ENCODE results near the gene UBE3D. TPM values are rescaled to one million over a fixed set of nuclear protein-coding genes. Genes with fewer than 3 reads are reported as not detected.

UBE3D gene
- total and polyA plus RNA-seq, 2 of the 4 experiments (the other 2 are of a cell fraction) = 3.2 to 6.3 TPM

DNA sequence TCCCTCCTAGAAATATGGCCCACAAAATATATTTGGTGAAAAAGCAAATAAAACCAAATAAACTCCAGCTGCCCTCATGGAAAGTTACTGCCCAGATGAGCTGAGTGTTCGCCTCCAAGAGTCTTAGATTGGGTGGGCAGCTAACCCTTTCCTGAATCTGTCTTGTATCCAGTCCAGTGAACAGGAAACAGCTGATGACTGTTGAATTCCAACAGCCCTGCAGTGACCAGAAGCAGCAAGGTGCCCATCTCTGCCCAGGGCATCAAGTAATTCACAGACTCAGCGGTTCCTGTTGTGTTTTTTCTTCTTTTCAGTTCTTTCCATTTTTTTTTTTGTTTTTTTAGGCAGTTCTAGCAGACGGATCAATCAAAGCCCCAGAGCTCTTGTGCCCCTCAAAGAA, 199.2 kb downstream of the UBE3D start:
- Histone ChIP-seq H4K20me1 (ENCODE audit: insufficient read depth, low read length) (no peaks in the 10 kb centered on the region), H3K4me1 (ENCODE audit: control insufficient read depth, insufficient read depth, low read length) (peaks cover 2% of the 10 kb centered on the region; the same call in 1 of the 2 replicates), H4K8ac (ENCODE audit: low read depth in 2 of 2, low read length in 2 of 2) (no peak overlapping the region), H3K9me1 (ENCODE audit: insufficient read depth, low read length) (no peaks in the 10 kb centered on the region), H3K23ac (ENCODE audit: low read depth, low read length) (no peak overlapping the region), H2BK5ac (ENCODE audit: low read depth, low read length, poor library complexity, severe bottlenecking) (no peak overlapping the region), H3K56ac (ENCODE audit: extremely low read depth, insufficient read depth, low read length) (no peak overlapping the region), H3K14ac (replicated peaks; ENCODE audit: low read depth, low read length) (no peak overlapping the region), H2BK15ac (ENCODE audit: low read depth, low read length) (no peak overlapping the region), H2AK9ac (replicated peaks; ENCODE audit: low read depth, low read length, poor library complexity) (no peak overlapping the region), H4K5ac (ENCODE audit: low read depth, low read length) (no peak overlapping the region), H2BK120ac (ENCODE audit: low read depth, low read length) (no peak overlapping the region), H3K18ac (ENCODE audit: low read depth, low read length) (no peak overlapping the region), H3K4me2 (ENCODE audit: low read depth, low read length) (no peak overlapping the region), H3K36me3 (ENCODE audit: control insufficient read depth, insufficient read depth, low read length) (no peaks in the 10 kb centered on the region), H2AFZ (replicated peaks; ENCODE audit: low read length, poor library complexity) (no peak overlapping the region), H2AK5ac (ENCODE audit: low read depth, low read length) (no peak overlapping the region), H4K91ac (ENCODE audit: insufficient read depth, low read depth, low read length) (no peak overlapping the region), H3K4ac (ENCODE audit: low read depth, low read length) (no peak overlapping the region), H3K79me1 (ENCODE audit: low read depth in 1 of 2, low read length in 2 of 2) (no peaks in the 10 kb centered on the region), H3K9me3 (ENCODE audit: control insufficient read depth, insufficient read depth, low read length) (peaks cover 5% of the 10 kb centered on the region), H2BK20ac (ENCODE audit: low read depth, low read length) (no peak overlapping the region), H3K9ac (ENCODE audit: low read depth, low read length) (no peak overlapping the region), H3K27ac (ENCODE audit: insufficient read depth, low read length) (no peak overlapping the region), H3K4me3 (ENCODE audit: insufficient read depth, low read depth, low read length) (no peak overlapping the region), H3K27me3 (ENCODE audit: control insufficient read depth, insufficient read depth, low read length) (no peaks in the 10 kb centered on the region)
- ChIA-PET POLR2A (ENCODE audit: unreplicated experiment) (no interaction called here), CTCF (no interaction called here)
- WGBS, 2 experiments (ENCODE audit: extremely low coverage in 2 of 2, insufficient read length in 1 of 2) = no CpG with 5 or more reads among the region's 3 CpGs
- BruUV-seq (replicated peaks) = no TSS peak
- no peak for ATAC-seq (ENCODE audit: low read depth)
- dilution Hi-C loops (cut with HindIII; ENCODE audit: low sequenced_read_pairs, unreplicated experiment) (no loop called here), intact Hi-C loops (cut with micrococcal nuclease) (no loop called here), in situ Hi-C loops (cut with MboI; ENCODE audit: low sequenced_read_pairs) (no loop called here)
- TF ChIP-seq MAZ (IDR thresholded peaks at IDR 0.05; ENCODE audit: borderline replicate concordance, low read depth, low read length) (no peak), BHLHE40 (IDR thresholded peaks at IDR 0.05; ENCODE audit: low read depth, low read length) (no peak), NFE2L2 (IDR thresholded peaks at IDR 0.05; ENCODE audit: low read depth, low read length) (no peak), MAFK (IDR thresholded peaks at IDR 0.05; ENCODE audit: low read depth, low read length) (no peak), CEBPB (IDR thresholded peaks at IDR 0.05; ENCODE audit: low read depth, low read length) (no peak), POLR2A (IDR thresholded peaks at IDR 0.05; ENCODE audit: low read depth, low read length) (no peak), FOS (IDR thresholded peaks at IDR 0.05; ENCODE audit: low read depth, low read length) (no peak), SMC3 (IDR thresholded peaks at IDR 0.05; ENCODE audit: low read depth, low read length) (no peak), RFX5 (IDR thresholded peaks at IDR 0.05; ENCODE audit: low read depth, low read length) (no peak), RCOR1 (IDR thresholded peaks at IDR 0.05; ENCODE audit: insufficient replicate concordance, low read length) (no peak), RAD21 (IDR thresholded peaks at IDR 0.05; ENCODE audit: low read length) (no peak), CHD1 (IDR thresholded peaks at IDR 0.05; ENCODE audit: low read depth, low read length) (no peak), MXI1 (IDR thresholded peaks at IDR 0.05; ENCODE audit: borderline replicate concordance, low read depth, low read length) (no peak)
- TF ChIP-seq, protein P1, sequence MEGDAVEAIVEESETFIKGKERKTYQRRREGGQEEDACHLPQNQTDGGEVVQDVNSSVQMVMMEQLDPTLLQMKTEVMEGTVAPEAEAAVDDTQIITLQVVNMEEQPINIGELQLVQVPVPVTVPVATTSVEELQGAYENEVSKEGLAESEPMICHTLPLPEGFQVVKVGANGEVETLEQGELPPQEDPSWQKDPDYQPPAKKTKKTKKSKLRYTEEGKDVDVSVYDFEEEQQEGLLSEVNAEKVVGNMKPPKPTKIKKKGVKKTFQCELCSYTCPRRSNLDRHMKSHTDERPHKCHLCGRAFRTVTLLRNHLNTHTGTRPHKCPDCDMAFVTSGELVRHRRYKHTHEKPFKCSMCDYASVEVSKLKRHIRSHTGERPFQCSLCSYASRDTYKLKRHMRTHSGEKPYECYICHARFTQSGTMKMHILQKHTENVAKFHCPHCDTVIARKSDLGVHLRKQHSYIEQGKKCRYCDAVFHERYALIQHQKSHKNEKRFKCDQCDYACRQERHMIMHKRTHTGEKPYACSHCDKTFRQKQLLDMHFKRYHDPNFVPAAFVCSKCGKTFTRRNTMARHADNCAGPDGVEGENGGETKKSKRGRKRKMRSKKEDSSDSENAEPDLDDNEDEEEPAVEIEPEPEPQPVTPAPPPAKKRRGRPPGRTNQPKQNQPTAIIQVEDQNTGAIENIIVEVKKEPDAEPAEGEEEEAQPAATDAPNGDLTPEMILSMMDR (conservative IDR thresholded peaks at IDR 0.05; ENCODE audit: low read depth, low read length) = no peak
- TF ChIP-seq, protein P2, sequence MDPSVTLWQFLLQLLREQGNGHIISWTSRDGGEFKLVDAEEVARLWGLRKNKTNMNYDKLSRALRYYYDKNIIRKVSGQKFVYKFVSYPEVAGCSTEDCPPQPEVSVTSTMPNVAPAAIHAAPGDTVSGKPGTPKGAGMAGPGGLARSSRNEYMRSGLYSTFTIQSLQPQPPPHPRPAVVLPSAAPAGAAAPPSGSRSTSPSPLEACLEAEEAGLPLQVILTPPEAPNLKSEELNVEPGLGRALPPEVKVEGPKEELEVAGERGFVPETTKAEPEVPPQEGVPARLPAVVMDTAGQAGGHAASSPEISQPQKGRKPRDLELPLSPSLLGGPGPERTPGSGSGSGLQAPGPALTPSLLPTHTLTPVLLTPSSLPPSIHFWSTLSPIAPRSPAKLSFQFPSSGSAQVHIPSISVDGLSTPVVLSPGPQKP (IDR thresholded peaks at IDR 0.05; ENCODE audit: borderline replicate concordance, low read depth, low read length) = no peak
- TF ChIP-seq, protein P3, sequence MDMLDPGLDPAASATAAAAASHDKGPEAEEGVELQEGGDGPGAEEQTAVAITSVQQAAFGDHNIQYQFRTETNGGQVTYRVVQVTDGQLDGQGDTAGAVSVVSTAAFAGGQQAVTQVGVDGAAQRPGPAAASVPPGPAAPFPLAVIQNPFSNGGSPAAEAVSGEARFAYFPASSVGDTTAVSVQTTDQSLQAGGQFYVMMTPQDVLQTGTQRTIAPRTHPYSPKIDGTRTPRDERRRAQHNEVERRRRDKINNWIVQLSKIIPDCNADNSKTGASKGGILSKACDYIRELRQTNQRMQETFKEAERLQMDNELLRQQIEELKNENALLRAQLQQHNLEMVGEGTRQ (IDR thresholded peaks at IDR 0.05; ENCODE audit: low read depth, low read length) = no peak
- DNase-seq = no peak

All from IMR-90 (cell line).